Stimulated activated CD4-positive, alpha-beta T cell treated with anti-CD3 and anti-CD28 coated beads, Interleukin-12 subunit alpha, Interleukin-12 subunit beta, amount 100 ng/mL, for 48 hours (primary cell): Measurements from ENCODE around the gene KIAA1586.

Experiments
- DNase-seq, 3 donors: peaks; one replicate each; pipeline ENCODE4 v3.0.0-alpha.2; 2020; ENCODE audit warnings: low read depth in 2 of 3, low spot score in 1 of 3

Gene KIAA1586

GRCh38 chr6:57102976-57103375 is 56.5 kb downstream of the KIAA1586 start:
- DNase-seq, result no peak

- DNase-seq, result no peak
Measured at GRCh38 chr6:57104336-57104735, 57.8 kb downstream of the KIAA1586 start.
